Measurements from ENCODE around the gene CNR1.
"Not testable (repeated sequence)": the region's sequence is repeated elsewhere in the genome, so short reads cannot be mapped to it uniquely, and the experiment has no call there.

CNR1 gene

GRCh38 chr6:88165844-88166492 is at the start of gene CNR1:
Gene CNR1 (minus strand): TSS chr6:88166347. CDS start chr6:88145274, 21,073 bp downstream.
- Histone ChIP-seq H3K9ac (ENCODE audit: low read depth, low read length) (peak within 1 kb of the TSS; percentile 52; the same call in 1 of the 2 replicates), H3K4me3 (ENCODE audit: low read length) (peak within 1 kb of the TSS; percentile 82), H3K4me1 (ENCODE audit: insufficient read depth, low read length) (no peaks in the 10 kb centered on the region), H3K27me3 (ENCODE audit: insufficient read depth, low read length) (peaks cover 65% of the 10 kb centered on the region), H3K9me3 (ENCODE audit: insufficient read depth, low read depth, low read length) (no peaks in the 10 kb centered on the region), H3K27ac (ENCODE audit: low read length) (no peak within 1 kb of the TSS), H3K36me3 (ENCODE audit: insufficient read depth, low read depth, low read length) (no peaks in the 10 kb centered on the region)

- Histone ChIP-seq H3K4me1 (ENCODE audit: insufficient read depth, low read length) (peaks cover 18% of the 10 kb centered on the region; the same call in 1 of the 2 replicates), H3K9ac (ENCODE audit: low read depth, low read length) (no peak overlapping the region), H3K4me3 (ENCODE audit: low read length) (no peak overlapping the region), H3K36me3 (ENCODE audit: insufficient read depth, low read depth, low read length) (no peaks in the 10 kb centered on the region), H3K9me3 (ENCODE audit: insufficient read depth, low read depth, low read length) (no peaks in the 10 kb centered on the region), H3K27me3 (ENCODE audit: insufficient read depth, low read length) (no peaks in the 10 kb centered on the region), H3K27ac (ENCODE audit: low read length) (no peak overlapping the region)
These were observed 45.3 kb upstream of the CNR1 start for GRCh38 chr6:88211446-88211845.

DNA sequence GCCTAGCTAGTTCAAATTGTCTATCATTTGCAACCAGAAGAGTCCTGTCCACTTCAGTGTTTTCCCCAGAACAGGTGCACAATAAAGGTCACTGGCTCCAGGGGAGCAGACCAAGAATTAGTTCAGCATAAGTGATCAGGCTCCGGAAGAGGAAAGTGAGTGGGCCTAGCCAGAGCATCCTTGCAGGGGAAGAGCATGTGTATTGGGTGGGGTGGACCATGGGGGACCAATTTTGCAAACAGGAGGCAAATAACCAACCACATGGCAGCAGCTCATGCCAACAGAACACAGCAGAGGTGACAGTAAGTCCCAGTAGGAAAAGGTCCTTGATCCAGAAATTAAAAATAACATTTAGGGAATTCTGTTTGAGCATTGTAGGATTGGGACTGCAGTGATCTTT is 43.2 kb upstream of the CNR1 start:
- H3K4me3 ChIP-seq (ENCODE audit: low read length): no peak overlapping the region
- peaks cover 9% of the 10 kb centered on the region; the same call in 1 of the 2 replicates for H3K4me1 ChIP-seq (ENCODE audit: insufficient read depth, low read length)
- peaks cover under 1% of the 10 kb centered on the region; the same call in 1 of the 2 replicates for H3K9me3 ChIP-seq (ENCODE audit: insufficient read depth, low read depth, low read length)
- H3K27ac ChIP-seq (ENCODE audit: low read length): no peak overlapping the region
- no peak overlapping the region for H3K9ac ChIP-seq (ENCODE audit: low read depth, low read length)
- no peaks in the 10 kb centered on the region for H3K27me3 ChIP-seq (ENCODE audit: insufficient read depth, low read length)
- H3K36me3 ChIP-seq (ENCODE audit: insufficient read depth, low read depth, low read length): no peaks in the 10 kb centered on the region

- H3K4me3 ChIP-seq (ENCODE audit: low read length): no peak overlapping the region
- H3K4me1 ChIP-seq (ENCODE audit: insufficient read depth, low read length): peaks cover 9% of the 10 kb centered on the region; the same call in 1 of the 2 replicates
- H3K9ac ChIP-seq (ENCODE audit: low read depth, low read length): no peak overlapping the region
- peaks cover 5% of the 10 kb centered on the region; the same call in 1 of the 2 replicates for H3K9me3 ChIP-seq (ENCODE audit: insufficient read depth, low read depth, low read length)
- no peaks in the 10 kb centered on the region for H3K27me3 ChIP-seq (ENCODE audit: insufficient read depth, low read length)
- no peaks in the 10 kb centered on the region for H3K36me3 ChIP-seq (ENCODE audit: insufficient read depth, low read depth, low read length)
- no peak overlapping the region for H3K27ac ChIP-seq (ENCODE audit: low read length)
These were observed 42.6 kb upstream of the CNR1 start for GRCh38 chr6:88208726-88209125.

DNA sequence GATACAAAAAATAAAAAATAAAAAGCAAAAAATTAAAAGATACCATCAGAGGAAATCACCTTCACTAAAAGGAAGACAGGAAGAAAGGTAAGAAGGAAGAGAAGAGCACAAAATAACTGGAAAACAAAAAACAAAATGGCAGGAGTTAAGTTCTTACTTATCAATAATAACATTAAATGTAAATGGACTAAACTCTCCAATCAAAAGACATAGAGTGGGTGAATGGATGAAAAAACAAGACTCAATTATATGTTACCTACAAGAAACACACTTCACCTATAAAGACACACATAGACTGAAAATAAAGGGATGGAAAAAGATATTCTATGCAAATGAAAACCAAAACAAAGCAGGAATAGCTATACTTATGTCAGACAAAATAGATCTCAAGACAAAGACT is 35.6 kb upstream of the CNR1 start:
- not testable (repeated sequence) for H3K27me3 ChIP-seq (ENCODE audit: insufficient read depth, low read length); H3K36me3 ChIP-seq (ENCODE audit: insufficient read depth, low read depth, low read length); H3K27ac ChIP-seq (ENCODE audit: low read length); H3K4me3 ChIP-seq (ENCODE audit: low read length); H3K4me1 ChIP-seq (ENCODE audit: insufficient read depth, low read length); H3K9ac ChIP-seq (ENCODE audit: low read depth, low read length)
- peaks cover 18% of the 10 kb centered on the region; the same call in 1 of the 2 replicates for H3K9me3 ChIP-seq (ENCODE audit: insufficient read depth, low read depth, low read length)

- H3K9ac ChIP-seq (ENCODE audit: low read depth, low read length): no peak overlapping the region
- H3K27ac ChIP-seq (ENCODE audit: low read length): no peak overlapping the region
- H3K27me3 ChIP-seq (ENCODE audit: insufficient read depth, low read length): no peaks in the 10 kb centered on the region
- H3K4me3 ChIP-seq (ENCODE audit: low read length): no peak overlapping the region
- H3K9me3 ChIP-seq (ENCODE audit: insufficient read depth, low read depth, low read length): peaks cover 6% of the 10 kb centered on the region; the same call in 1 of the 2 replicates
- H3K36me3 ChIP-seq (ENCODE audit: insufficient read depth, low read depth, low read length): no peaks in the 10 kb centered on the region
- peaks cover 5% of the 10 kb centered on the region; the same call in 1 of the 2 replicates for H3K4me1 ChIP-seq (ENCODE audit: insufficient read depth, low read length)
These were observed 18.8 kb upstream of the CNR1 start for GRCh38 chr6:88184921-88185320.

GRCh38 chr6:88183471-88183870 is 17.3 kb upstream of the CNR1 start:
- Histone ChIP-seq H3K27ac (ENCODE audit: low read length) (no peak overlapping the region), H3K27me3 (ENCODE audit: insufficient read depth, low read length) (no peaks in the 10 kb centered on the region), H3K9ac (ENCODE audit: low read depth, low read length) (no peak overlapping the region), H3K9me3 (ENCODE audit: insufficient read depth, low read depth, low read length) (no peaks in the 10 kb centered on the region), H3K36me3 (ENCODE audit: insufficient read depth, low read depth, low read length) (no peaks in the 10 kb centered on the region), H3K4me1 (ENCODE audit: insufficient read depth, low read length) (peaks cover 5% of the 10 kb centered on the region), H3K4me3 (ENCODE audit: low read length) (no peak overlapping the region)

GRCh38 chr6:88179692-88180091 is 13.5 kb upstream of the CNR1 start:
- Histone ChIP-seq H3K9ac (ENCODE audit: low read depth, low read length) (no peak overlapping the region), H3K27me3 (ENCODE audit: insufficient read depth, low read length) (no peaks in the 10 kb centered on the region), H3K4me3 (ENCODE audit: low read length) (no peak overlapping the region), H3K9me3 (ENCODE audit: insufficient read depth, low read depth, low read length) (no peaks in the 10 kb centered on the region), H3K27ac (ENCODE audit: low read length) (no peak overlapping the region), H3K36me3 (ENCODE audit: insufficient read depth, low read depth, low read length) (no peaks in the 10 kb centered on the region), H3K4me1 (ENCODE audit: insufficient read depth, low read length) (peaks cover 5% of the 10 kb centered on the region)

GRCh38 chr6:88177961-88178464 is 11.9 kb upstream of the CNR1 start:
- Histone ChIP-seq H3K9me3 (ENCODE audit: insufficient read depth, low read depth, low read length) (no peaks in the 10 kb centered on the region), H3K36me3 (ENCODE audit: insufficient read depth, low read depth, low read length) (no peaks in the 10 kb centered on the region), H3K9ac (ENCODE audit: low read depth, low read length) (no peak overlapping the region), H3K27ac (ENCODE audit: low read length) (no peak overlapping the region), H3K27me3 (ENCODE audit: insufficient read depth, low read length) (no peaks in the 10 kb centered on the region), H3K4me1 (ENCODE audit: insufficient read depth, low read length) (no peaks in the 10 kb centered on the region; the same call in none of the 2 replicates), H3K4me3 (ENCODE audit: low read length) (no peak overlapping the region)

DNA sequence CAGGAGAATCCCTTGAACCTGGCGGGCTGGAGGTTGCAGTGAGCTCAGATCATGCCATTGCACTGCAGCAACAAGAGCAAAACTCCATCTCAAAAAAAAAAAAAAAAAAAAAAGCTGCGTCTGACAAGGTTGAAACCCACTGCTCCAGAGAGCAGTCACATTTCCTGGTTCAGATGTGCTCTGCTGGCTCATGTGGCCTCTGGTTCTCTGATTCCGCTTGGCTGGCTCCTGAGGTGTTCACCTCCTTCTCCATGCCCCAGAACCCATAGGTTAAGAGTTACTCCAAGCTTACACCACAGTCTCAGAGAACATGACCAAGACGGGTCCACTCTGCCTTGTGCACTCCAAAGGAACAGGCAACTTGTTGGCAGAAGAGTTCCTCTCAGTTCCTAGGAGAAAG is 8.8 kb upstream of the CNR1 start:
- peaks cover 9% of the 10 kb centered on the region for H3K27me3 ChIP-seq (ENCODE audit: insufficient read depth, low read length)
- no peaks in the 10 kb centered on the region; the same call in 1 of the 2 replicates for H3K4me1 ChIP-seq (ENCODE audit: insufficient read depth, low read length)
- H3K4me3 ChIP-seq (ENCODE audit: low read length): no peak overlapping the region
- no peaks in the 10 kb centered on the region for H3K36me3 ChIP-seq (ENCODE audit: insufficient read depth, low read depth, low read length)
- H3K9me3 ChIP-seq (ENCODE audit: insufficient read depth, low read depth, low read length): no peaks in the 10 kb centered on the region
- no peak overlapping the region for H3K27ac ChIP-seq (ENCODE audit: low read length)
- no peak overlapping the region for H3K9ac ChIP-seq (ENCODE audit: low read depth, low read length)

- Histone ChIP-seq H3K27me3 (ENCODE audit: insufficient read depth, low read length) (peaks cover 45% of the 10 kb centered on the region), H3K9ac (ENCODE audit: low read depth, low read length) (no peak overlapping the region)
These were observed 5.2 kb upstream of the CNR1 start for GRCh38 chr6:88171312-88171711.

GRCh38 chr6:88168362-88168761 is 2.2 kb upstream of the CNR1 start:
- H3K4me1 ChIP-seq (ENCODE audit: insufficient read depth, low read length): no peaks in the 10 kb centered on the region
- no peak overlapping the region for H3K27ac ChIP-seq (ENCODE audit: low read length)
- no peak overlapping the region for H3K9ac ChIP-seq (ENCODE audit: low read depth, low read length)
- H3K4me3 ChIP-seq (ENCODE audit: low read length): no peak overlapping the region
- H3K27me3 ChIP-seq (ENCODE audit: insufficient read depth, low read length): peaks cover 65% of the 10 kb centered on the region
- H3K9me3 ChIP-seq (ENCODE audit: insufficient read depth, low read depth, low read length): no peaks in the 10 kb centered on the region
- H3K36me3 ChIP-seq (ENCODE audit: insufficient read depth, low read depth, low read length): no peaks in the 10 kb centered on the region

More at GRCh38 chr6:88171312-88171711, 5.2 kb upstream of the CNR1 start:
- H3K9me3 ChIP-seq (ENCODE audit: insufficient read depth, low read depth, low read length): no peaks in the 10 kb centered on the region
- no peaks in the 10 kb centered on the region for H3K4me1 ChIP-seq (ENCODE audit: insufficient read depth, low read length)
- no peaks in the 10 kb centered on the region for H3K36me3 ChIP-seq (ENCODE audit: insufficient read depth, low read depth, low read length)
- no peak overlapping the region for H3K27ac ChIP-seq (ENCODE audit: low read length)
- H3K4me3 ChIP-seq (ENCODE audit: low read length): no peak overlapping the region
